Panc1 (cell line): ENCODE measurements around the gene RPN2. TPM values are rescaled to one million over a fixed set of nuclear protein-coding genes. Genes with fewer than 3 reads are reported as not detected.

ENCODE experiments used
- ATAC-seq: fragments of 200-7000 bp; cut with Tn5 transposase; 2 replicates; pipeline ENCODE4 v1.9.1; 2020; ENCODE audit warnings: mild to moderate bottlenecking, moderate library complexity
- BruUV-seq: library from RNA; stranded (reverse); fragments of 400-500 nt; replicated peaks from 2 replicates; lab custom pipeline; 2021; lab: Mats Ljungman, UMichigan
- CTCF ChIA-PET: fragments of 300-600 bp; sonication (Branson Sonifier 250); formaldehyde crosslinking; loops from one replicate; lab custom pipeline; 2022; ENCODE audit warnings: antibody characterized with exemption; lab: Charles Lee
- POLR2A ChIA-PET: fragments of 300-600 bp; sonication (Branson Sonifier 250); formaldehyde crosslinking; loops from one replicate; lab custom pipeline; 2022; ENCODE audit warnings: antibody characterized with exemption; lab: Charles Lee
- DNase-seq: peaks from one replicate; pipeline ENCODE4 v3.0.0-alpha.2; 2010; ENCODE audit warnings: low read depth, low spot score
- H3K27ac ChIP-seq: 2 replicates; pipeline ENCODE4 v1.5.1; 2011; ENCODE audit warnings: mild to moderate bottlenecking, low read length, inconsistent platforms
- H3K27me3 ChIP-seq: fragments of 200-500 bp; sonication (Bioruptor generic); 2 replicates; pipeline ENCODE4 v1.6.0; 2014; ENCODE audit warnings: low read length, inconsistent platforms; ENCODE audit not compliant: control insufficient read depth, insufficient read depth
- H3K36me3 ChIP-seq: fragments of 200-500 bp; sonication (Bioruptor generic); 2 replicates; pipeline ENCODE4 v1.5.1; 2014; ENCODE audit warnings: inconsistent platforms, mild to moderate bottlenecking, low read length, moderate library complexity; ENCODE audit not compliant: control insufficient read depth, insufficient read depth
- H3K4me1 ChIP-seq: 2 replicates; pipeline ENCODE4 v1.5.1; 2011; ENCODE audit warnings: inconsistent platforms, mild to moderate bottlenecking, low read length, moderate library complexity; ENCODE audit not compliant: control insufficient read depth, insufficient read depth
- H3K4me3 ChIP-seq, 2 experiments: 2 replicates each; pipeline ENCODE4 v1.5.1; 2011 to 2012; ENCODE audit warnings: low read depth in 2 of 2, low read length in 2 of 2, mild to moderate bottlenecking in 2 of 2, inconsistent platforms in 1 of 2, moderate library complexity in 1 of 2
- H3K9me3 ChIP-seq: fragments of 200-500 bp; sonication (Bioruptor generic); 2 replicates; pipeline ENCODE4 v1.5.1; 2014; ENCODE audit warnings: low read depth, mild to moderate bottlenecking, inconsistent platforms, low read length, moderate library complexity; ENCODE audit not compliant: control insufficient read depth, insufficient read depth
- POLR2AphosphoS5 ChIP-seq: IDR thresholded peaks from 2 replicates; pipeline ENCODE4 v1.6.1; 2012; ENCODE audit warnings: mild to moderate bottlenecking, low read depth, low read length, moderate library complexity
- REST ChIP-seq, 2 experiments: IDR thresholded peaks; 2 replicates each; pipeline ENCODE4 v1.6.1; 2011 to 2012; ENCODE audit warnings: low read depth in 2 of 2, control low read depth in 1 of 2, low read length in 1 of 2, mild to moderate bottlenecking in 1 of 2, moderate library complexity in 1 of 2; ENCODE audit not compliant: insufficient read depth in 1 of 2
- SIN3A ChIP-seq: IDR thresholded peaks from 2 replicates; pipeline ENCODE4 v1.6.1; 2012; ENCODE audit warnings: low read depth, mild to moderate bottlenecking, low read length, moderate library complexity, borderline replicate concordance; ENCODE audit not compliant: insufficient read depth
- TCF7L2 ChIP-seq: IDR thresholded peaks from 2 replicates; pipeline ENCODE4 v1.6.1; 2011; ENCODE audit warnings: mild to moderate bottlenecking, low read depth, low read length, inconsistent platforms
- in situ Hi-C: cut with HindIII; loops from 2 replicates; pipeline ENCODE4 v1.10.0; 2016; ENCODE audit warnings: low sequenced_read_pairs, low pct_unique_long_range_greater_than_20kb
- intact Hi-C: fragments of 100-400 bp; cut with micrococcal nuclease; formaldehyde crosslinking; loops from one replicate; pipeline ENCODE4 v1.10.0; 2022; ENCODE audit not compliant: unreplicated experiment
- total RNA-seq: library from RNA; stranded (reverse); gene quantifications from one replicate; pipeline ENCODE4 v1.2.1, GENCODE V29; 2021; ENCODE audit not compliant: unreplicated experiment
- TF ChIP-seq, protein P1 (sequence below): fragments of 450-650 bp; IDR thresholded peaks from 2 replicates; pipeline ENCODE4 v1.5.1; 2017; ENCODE audit warnings: mild to moderate bottlenecking

RPN2 gene
- total RNA-seq, 1 experiment from 2014 or later: 250 TPM

DNA sequence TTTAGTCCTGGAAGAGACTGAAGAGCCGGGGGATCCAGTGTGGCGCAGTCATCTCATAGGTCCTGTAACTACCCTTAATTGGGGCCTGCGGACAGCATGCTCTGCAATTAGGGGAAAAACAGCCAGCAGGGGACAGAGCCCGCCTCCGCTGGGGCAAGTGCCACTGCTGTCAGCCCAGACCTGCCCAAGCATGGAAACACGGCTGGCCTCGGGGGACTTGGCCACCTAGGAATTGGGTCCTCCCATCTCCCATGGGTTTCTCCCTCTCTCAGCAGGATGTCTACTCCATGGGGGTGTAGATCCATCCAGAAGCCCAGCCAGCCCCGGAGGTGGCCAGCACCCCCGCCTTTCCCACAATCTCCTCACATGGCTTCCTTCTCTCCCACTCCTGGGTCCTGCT is 78.9 kb downstream of the RPN2 start:
- ChIA-PET POLR2A (no interaction called here), CTCF (no interaction called here)
- intact Hi-C loops: no loop called here

GRCh38 chr20:37259031-37259430 is 79.9 kb downstream of the RPN2 start:
- ATAC-seq (no peak), DNase-seq (no peak)
- Histone ChIP-seq H3K4me3 (no peak overlapping the region), H3K27ac (no peak overlapping the region), H3K36me3 (no peaks in the 10 kb centered on the region), H3K27me3 (peaks cover 4% of the 10 kb centered on the region), H3K9me3 (no peaks in the 10 kb centered on the region), H3K4me1 (no peaks in the 10 kb centered on the region)
- no TSS peak for BruUV-seq
- in situ Hi-C loops (no loop called here), intact Hi-C loops (no loop called here)
- ChIA-PET POLR2A (interaction anchor here (1.2 kb wide), 1 partner anchor 23 kb away, joined by 3 read pairs; no protein-coding TSS in a partner anchor), CTCF (no interaction called here)
- no peak for TF ChIP-seq TCF7L2
- TF ChIP-seq REST (IDR thresholded peaks at IDR 0.05; ENCODE audit: insufficient read depth in 1 of 2, low read depth in 2 of 2, low read length in 1 of 2): no peak
- TF ChIP-seq SIN3A: no peak
- no peak for TF ChIP-seq POLR2AphosphoS5
- TF ChIP-seq, protein P1, sequence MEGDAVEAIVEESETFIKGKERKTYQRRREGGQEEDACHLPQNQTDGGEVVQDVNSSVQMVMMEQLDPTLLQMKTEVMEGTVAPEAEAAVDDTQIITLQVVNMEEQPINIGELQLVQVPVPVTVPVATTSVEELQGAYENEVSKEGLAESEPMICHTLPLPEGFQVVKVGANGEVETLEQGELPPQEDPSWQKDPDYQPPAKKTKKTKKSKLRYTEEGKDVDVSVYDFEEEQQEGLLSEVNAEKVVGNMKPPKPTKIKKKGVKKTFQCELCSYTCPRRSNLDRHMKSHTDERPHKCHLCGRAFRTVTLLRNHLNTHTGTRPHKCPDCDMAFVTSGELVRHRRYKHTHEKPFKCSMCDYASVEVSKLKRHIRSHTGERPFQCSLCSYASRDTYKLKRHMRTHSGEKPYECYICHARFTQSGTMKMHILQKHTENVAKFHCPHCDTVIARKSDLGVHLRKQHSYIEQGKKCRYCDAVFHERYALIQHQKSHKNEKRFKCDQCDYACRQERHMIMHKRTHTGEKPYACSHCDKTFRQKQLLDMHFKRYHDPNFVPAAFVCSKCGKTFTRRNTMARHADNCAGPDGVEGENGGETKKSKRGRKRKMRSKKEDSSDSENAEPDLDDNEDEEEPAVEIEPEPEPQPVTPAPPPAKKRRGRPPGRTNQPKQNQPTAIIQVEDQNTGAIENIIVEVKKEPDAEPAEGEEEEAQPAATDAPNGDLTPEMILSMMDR: no peak

More for the DNA sequence above, 78.9 kb downstream of the RPN2 start:
- peak; percentile 32; the same call in 1 of the 2 replicates for ATAC-seq
- TF ChIP-seq TCF7L2 (no peak), SIN3A (no peak), POLR2AphosphoS5 (no peak), REST (IDR thresholded peaks at IDR 0.05; ENCODE audit: insufficient read depth in 1 of 2, low read depth in 2 of 2, low read length in 1 of 2) (no peak)
- TF ChIP-seq, protein P1: no peak
- no peaks in the 10 kb centered on the region for H3K4me1 ChIP-seq
- no peaks in the 10 kb centered on the region for H3K36me3 ChIP-seq
- peaks cover 4% of the 10 kb centered on the region for H3K27me3 ChIP-seq
- no peak overlapping the region for H3K4me3 ChIP-seq
- H3K27ac ChIP-seq: no peak overlapping the region
- H3K9me3 ChIP-seq: no peaks in the 10 kb centered on the region
- in situ Hi-C loops: no loop called here
- no peak for DNase-seq
- BruUV-seq: no TSS peak
